Naive thymus-derived CD8-positive, alpha-beta T cell (primary cell): ENCODE measurements around the gene GUCY2C. TPM values are rescaled to one million over a fixed set of nuclear protein-coding genes. Genes with fewer than 3 reads are reported as not detected.
A peak's percentile ranks its signal among the peaks of the same experiment; 100 is the strongest.
"Not testable (repeated sequence)": the region's sequence is repeated elsewhere in the genome, so short reads cannot be mapped to it uniquely, and the experiment has no call there.

Experiments
- ATAC-seq, 2 donors: fragments of 150-1000 bp; cut with Tn5 transposase in 1 of 2; sonication (Bioruptor Pico), chemical (Tn5 transposase) in 1 of 2; 1 replicate in 1 of 2; 2 replicates in 1 of 2; pipeline ENCODE4 v1.10.0; 2021; ENCODE audit warnings: mild to moderate bottlenecking in 2 of 2, moderate library complexity in 2 of 2
- POLR2A ChIA-PET: fragments of 350-600 bp; sonication (Branson Sonifier 250); formaldehyde crosslinking; loops from one replicate; lab custom pipeline; 2021; ENCODE audit warnings: antibody characterized with exemption; lab: Charles Lee
- DNase-seq, 10 donors: peaks; one replicate each; pipeline versions ENCODE4 v3.0.0 to v3.0.0-alpha.2; 2020 to 2022
- H3K27ac Mint-ChIP-seq, 10 donors: one replicate each; pipeline ENCODE4 v1.8.0; 2020 to 2022; ENCODE audit warnings: mild to moderate bottlenecking in 10 of 10, mixed read lengths in 10 of 10, moderate library complexity in 4 of 10, inconsistent platforms in 1 of 10
- H3K27me3 Mint-ChIP-seq, 5 donors: one replicate each; pipeline ENCODE4 v1.8.0; 2021 to 2022; ENCODE audit warnings: mixed read lengths in 5 of 5
- H3K36me3 Mint-ChIP-seq, 3 donors: one replicate each; pipeline ENCODE4 v1.8.0; 2020 to 2022; ENCODE audit warnings: mixed read lengths in 3 of 3, mild to moderate bottlenecking in 2 of 3, inconsistent platforms in 1 of 3
- H3K4me1 Mint-ChIP-seq, 4 donors: one replicate each; pipeline ENCODE4 v1.8.0; 2021 to 2022; ENCODE audit warnings: mixed read lengths in 4 of 4
- H3K4me3 Mint-ChIP-seq, 10 donors: one replicate each; pipeline ENCODE4 v1.8.0; 2020 to 2022; ENCODE audit warnings: mild to moderate bottlenecking in 10 of 10, mixed read lengths in 10 of 10, moderate library complexity in 6 of 10, inconsistent platforms in 1 of 10
- H3K9me3 Mint-ChIP-seq, 9 donors: one replicate each; pipeline ENCODE4 v1.8.0; 2020 to 2022; ENCODE audit warnings: mixed read lengths in 9 of 9, mild to moderate bottlenecking in 3 of 9, inconsistent platforms in 1 of 9, moderate library complexity in 1 of 9
- polyA plus RNA-seq, 3 donors: library from polyadenylated mRNA; unstranded; fragments of 300-500 nt; fragmentation: Illumina TruSeq; gene quantifications; one replicate each; pipeline ENCODE4 v1.2.3, GENCODE V29; 2021
- total RNA-seq, 8 experiments: library from RNA in 2 of 8; stranded (reverse) in 2 of 8; gene quantifications; one replicate each; pipeline ENCODE4 v1.2.3 and lab custom pipeline; 2021 to 2026

The GUCY2C gene
- total RNA-seq (not detected), polyA plus RNA-seq (not detected), total RNA-seq (lab: John Stamatoyannopoulos, UW) (0 reads per million in 6 experiments)

DNA sequence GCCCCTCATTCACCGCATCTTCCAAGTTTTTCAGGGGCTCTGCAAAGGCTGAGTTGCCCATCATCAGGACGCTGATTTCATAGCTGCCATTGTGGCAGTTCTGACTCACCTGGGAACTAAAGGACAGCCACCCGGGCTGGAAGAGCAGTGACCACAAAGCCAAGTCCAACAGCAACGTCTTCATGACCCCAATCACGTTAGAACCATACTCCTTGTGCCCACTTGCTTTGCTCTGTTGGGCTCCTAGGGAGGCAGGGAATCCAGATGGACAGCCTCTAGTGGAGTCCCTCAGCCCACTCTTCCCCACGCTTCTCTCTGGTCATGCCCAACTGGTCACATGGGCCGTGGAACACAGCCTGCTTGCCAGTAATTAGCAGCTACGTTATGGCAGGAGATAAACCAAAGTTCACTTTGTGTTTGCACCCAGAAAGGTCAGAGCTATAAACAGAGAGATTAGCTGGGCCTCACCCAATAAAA is at the start of gene GUCY2C:
Gene GUCY2C, minus strand, starts transcription at position 335 of the 477 bp plus-strand sequence. Its CDS starts 151 bp downstream, at position 184.
- POLR2A ChIA-PET: no interaction called here
- no peak within 1 kb of the TSS for H3K4me3 Mint-ChIP-seq

DNA sequence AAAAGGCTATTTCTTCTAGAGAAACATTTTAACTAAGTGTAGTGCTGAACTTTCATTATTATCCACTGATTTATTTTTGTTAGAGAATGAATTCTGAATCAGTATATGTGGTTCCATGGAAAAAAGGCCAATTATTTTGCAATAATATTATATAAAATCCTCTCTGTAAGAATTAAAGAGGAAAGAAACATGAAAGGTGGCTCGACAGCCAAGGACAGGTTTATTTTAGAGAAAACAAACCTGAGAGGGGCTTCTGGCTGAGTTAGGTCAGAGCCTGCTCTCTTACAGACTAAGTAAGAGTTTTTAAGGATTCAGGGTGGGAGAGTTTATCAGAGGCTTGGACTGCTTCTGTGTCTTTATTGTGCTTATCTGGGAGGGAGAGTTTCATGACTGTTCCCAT is 46.7 kb upstream of the GUCY2C start:
- peaks cover 35 to 45% (median 41%) of the 10 kb centered on the region in 3 donors for H3K36me3 Mint-ChIP-seq
- peaks cover 0 to 32% (median 13%) of the 10 kb centered on the region in 9 donors for H3K9me3 Mint-ChIP-seq
- no peak overlapping the region for H3K4me3 Mint-ChIP-seq
- POLR2A ChIA-PET: no interaction called here
- ATAC-seq (no peak), DNase-seq (no peak)
- H3K27ac Mint-ChIP-seq: peak overlapping the region in 1 of 10 donors; percentile 23
- no peaks in the 10 kb centered on the region for H3K27me3 Mint-ChIP-seq
- H3K4me1 Mint-ChIP-seq: peaks cover 6 to 11% (median 7%) of the 10 kb centered on the region in 4 donors

More for the DNA sequence above, at the start of gene GUCY2C:
- no peaks in the 10 kb centered on the region for H3K9me3 Mint-ChIP-seq
- peaks cover 2 to 9% (median 4%) of the 10 kb centered on the region in 5 donors for H3K27me3 Mint-ChIP-seq
- DNase-seq (no peak), ATAC-seq (no peak)
- H3K27ac Mint-ChIP-seq: no peak within 1 kb of the TSS
- H3K4me1 Mint-ChIP-seq: no peaks in the 10 kb centered on the region
- H3K36me3 Mint-ChIP-seq: no peaks in the 10 kb centered on the region

GRCh38 chr12:14741942-14742341 is 45.5 kb upstream of the GUCY2C start:
- Mint-ChIP-seq H3K36me3 (peaks cover 25 to 37% (median 36%) of the 10 kb centered on the region in 3 donors), H3K27me3 (no peaks in the 10 kb centered on the region), H3K27ac (peak overlapping the region in 1 of 10 donors; percentile 29), H3K4me1 (peaks cover 0 to 7% (median 5%) of the 10 kb centered on the region in 4 donors), H3K9me3 (peaks cover 0 to 27% (median 11%) of the 10 kb centered on the region in 9 donors), H3K4me3 (no peak overlapping the region)
- ATAC-seq (no peak), DNase-seq (no peak)
- POLR2A ChIA-PET: no interaction called here

GRCh38 chr12:14741153-14741552 is 44.8 kb upstream of the GUCY2C start:
- Mint-ChIP-seq H3K27me3 (no peaks in the 10 kb centered on the region), H3K4me3 (no peak overlapping the region), H3K9me3 (peaks cover 0 to 20% (median 10%) of the 10 kb centered on the region in 9 donors), H3K36me3 (peaks cover 19 to 32% (median 31%) of the 10 kb centered on the region in 3 donors), H3K27ac (peak overlapping the region in 1 of 10 donors; percentile 33), H3K4me1 (peaks cover 0 to 7% (median 5%) of the 10 kb centered on the region in 4 donors)
- ATAC-seq (no peak), DNase-seq (no peak)
- POLR2A ChIA-PET: interaction anchor here (0.7 kb wide), 1 partner anchor 376 kb away, joined by 3 read pairs; the partner anchor contains the start of gene ATF7IP

- H3K9me3 Mint-ChIP-seq, H3K4me1 Mint-ChIP-seq, POLR2A ChIA-PET, H3K4me3 Mint-ChIP-seq, DNase-seq, ATAC-seq, H3K27me3 Mint-ChIP-seq: not testable (repeated sequence)
- H3K27ac Mint-ChIP-seq: peak overlapping the region in 1 of 10 donors; percentile 36
- H3K36me3 Mint-ChIP-seq: peaks cover 0 to 11% (median 5%) of the 10 kb centered on the region in 3 donors
Measured at GRCh38 chr12:14736441-14736840, 40.0 kb upstream of the GUCY2C start.

DNA sequence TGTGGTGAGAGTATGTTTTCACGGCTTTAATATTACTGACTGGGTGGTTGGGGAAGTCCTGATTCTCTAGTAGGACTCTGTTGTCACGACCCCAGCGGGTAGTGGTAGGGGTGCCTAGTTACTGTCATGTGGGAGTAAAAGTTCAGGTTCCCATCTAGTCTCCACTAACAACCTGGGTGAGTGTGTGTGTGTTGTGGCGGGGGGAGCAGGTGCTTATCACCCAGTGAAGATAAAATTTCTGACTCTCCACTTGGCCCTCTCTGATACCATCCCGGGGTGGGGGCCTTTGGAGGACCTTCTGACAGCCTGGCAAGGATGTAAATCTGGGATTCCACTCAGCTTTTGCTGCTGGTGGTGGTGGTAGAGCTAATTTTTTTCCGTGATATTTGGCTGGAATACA is 35.4 kb upstream of the GUCY2C start:
- Mint-ChIP-seq H3K9me3 (peaks cover 2 to 19% (median 13%) of the 10 kb centered on the region in 9 donors), H3K27ac (peak overlapping the region in 1 of 10 donors; percentile 2), H3K4me3 (no peak overlapping the region), H3K27me3 (peaks cover 4 to 33% (median 11%) of the 10 kb centered on the region in 5 donors), H3K36me3 (peaks cover 2 to 15% (median 14%) of the 10 kb centered on the region in 3 donors), H3K4me1 (no peaks in the 10 kb centered on the region)
- POLR2A ChIA-PET: no interaction called here
- ATAC-seq (no peak), DNase-seq (no peak)

DNA sequence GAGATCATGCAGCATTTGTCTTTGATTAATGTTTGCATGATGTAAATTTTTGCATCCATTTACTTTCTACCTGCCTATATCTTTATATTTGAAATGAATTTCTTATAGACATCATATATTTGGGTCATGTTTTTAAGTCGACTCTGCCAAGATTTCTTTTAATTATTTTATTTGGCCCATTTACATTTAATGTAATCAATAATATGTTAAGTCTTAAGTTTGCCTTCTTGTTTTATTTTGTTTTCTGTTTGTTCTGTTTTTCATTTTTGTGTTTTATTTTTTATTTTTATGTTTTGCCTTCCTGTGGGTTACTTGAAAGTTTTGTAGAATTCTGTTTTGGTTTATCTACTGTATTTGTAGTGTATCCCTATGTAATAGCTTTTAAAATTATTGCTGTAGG is 33.2 kb upstream of the GUCY2C start:
- peaks cover 4 to 33% (median 11%) of the 10 kb centered on the region in 5 donors for H3K27me3 Mint-ChIP-seq
- H3K4me1 Mint-ChIP-seq: no peaks in the 10 kb centered on the region
- peaks cover 4 to 24% (median 15%) of the 10 kb centered on the region in 9 donors for H3K9me3 Mint-ChIP-seq
- peaks cover 2 to 19% (median 13%) of the 10 kb centered on the region in 3 donors for H3K36me3 Mint-ChIP-seq
- no peak overlapping the region for H3K4me3 Mint-ChIP-seq
- ATAC-seq (no peak), DNase-seq (no peak)
- H3K27ac Mint-ChIP-seq: no peak overlapping the region
- POLR2A ChIA-PET: no interaction called here

DNA sequence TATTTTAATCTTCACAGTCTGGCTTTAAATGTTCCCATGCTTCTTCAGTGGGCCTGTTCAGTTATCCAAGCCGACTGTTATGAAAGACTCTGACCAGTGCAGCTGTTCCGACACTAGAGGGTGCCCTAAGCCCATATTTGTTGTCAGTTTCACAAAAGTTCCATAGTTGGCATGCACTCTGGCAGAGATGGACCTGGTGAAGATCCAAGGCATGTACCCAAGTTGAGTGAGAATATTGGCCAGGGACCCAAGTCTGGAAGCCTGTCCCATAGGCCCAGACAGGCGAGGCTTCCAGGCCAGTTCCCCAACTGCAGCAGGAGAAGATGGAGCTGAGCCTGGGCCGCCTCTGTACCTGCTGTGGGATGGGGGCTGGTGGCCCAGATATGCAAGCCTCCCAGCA is 27.4 kb upstream of the GUCY2C start:
- Mint-ChIP-seq H3K4me1 (peaks cover 0 to 4% (median 2%) of the 10 kb centered on the region in 4 donors), H3K9me3 (peaks cover 0 to 9% (median 3%) of the 10 kb centered on the region in 9 donors), H3K27ac (peak overlapping the region in 1 of 10 donors; percentile 79), H3K4me3 (no peak overlapping the region), H3K36me3 (peaks cover 0 to 4% (median 0%) of the 10 kb centered on the region in 3 donors), H3K27me3 (peaks cover 3 to 28% (median 4%) of the 10 kb centered on the region in 5 donors)
- ATAC-seq: peak; percentile 76 to 86
- peak; percentile 17 to 81 (median 62) for DNase-seq
- POLR2A ChIA-PET: interaction anchor here (0.6 kb wide), 1 partner anchor 35 kb away, joined by 6 read pairs; no protein-coding TSS in a partner anchor

GRCh38 chr12:14716848-14717444 is 20.5 kb upstream of the GUCY2C start:
- peak in 9 of 10 donors; percentile 11 to 66 (median 45) for DNase-seq
- peak; percentile 70 to 76 for ATAC-seq
- Mint-ChIP-seq H3K9me3 (no peaks in the 10 kb centered on the region), H3K27me3 (peaks cover 0 to 3% (median 2%) of the 10 kb centered on the region in 5 donors), H3K36me3 (no peaks in the 10 kb centered on the region), H3K4me1 (peaks cover 0 to 11% (median 1%) of the 10 kb centered on the region in 4 donors), H3K4me3 (no peak overlapping the region), H3K27ac (no peak overlapping the region)
- POLR2A ChIA-PET: interaction anchor here (1.6 kb wide), 1 partner anchor 479 kb away, joined by 5 read pairs; no protein-coding TSS in a partner anchor

GRCh38 chr12:14714437-14714836 is 18.0 kb upstream of the GUCY2C start:
- POLR2A ChIA-PET: no interaction called here
- ATAC-seq (no peak), DNase-seq (no peak)
- Mint-ChIP-seq H3K4me1 (peaks cover 0 to 11% (median 1%) of the 10 kb centered on the region in 4 donors), H3K36me3 (peaks cover 0 to 2% (median 0%) of the 10 kb centered on the region in 3 donors), H3K4me3 (no peak overlapping the region), H3K27ac (peak overlapping the region in 1 of 10 donors; percentile 51), H3K9me3 (no peaks in the 10 kb centered on the region), H3K27me3 (peaks cover 0 to 17% (median 6%) of the 10 kb centered on the region in 5 donors)

DNA sequence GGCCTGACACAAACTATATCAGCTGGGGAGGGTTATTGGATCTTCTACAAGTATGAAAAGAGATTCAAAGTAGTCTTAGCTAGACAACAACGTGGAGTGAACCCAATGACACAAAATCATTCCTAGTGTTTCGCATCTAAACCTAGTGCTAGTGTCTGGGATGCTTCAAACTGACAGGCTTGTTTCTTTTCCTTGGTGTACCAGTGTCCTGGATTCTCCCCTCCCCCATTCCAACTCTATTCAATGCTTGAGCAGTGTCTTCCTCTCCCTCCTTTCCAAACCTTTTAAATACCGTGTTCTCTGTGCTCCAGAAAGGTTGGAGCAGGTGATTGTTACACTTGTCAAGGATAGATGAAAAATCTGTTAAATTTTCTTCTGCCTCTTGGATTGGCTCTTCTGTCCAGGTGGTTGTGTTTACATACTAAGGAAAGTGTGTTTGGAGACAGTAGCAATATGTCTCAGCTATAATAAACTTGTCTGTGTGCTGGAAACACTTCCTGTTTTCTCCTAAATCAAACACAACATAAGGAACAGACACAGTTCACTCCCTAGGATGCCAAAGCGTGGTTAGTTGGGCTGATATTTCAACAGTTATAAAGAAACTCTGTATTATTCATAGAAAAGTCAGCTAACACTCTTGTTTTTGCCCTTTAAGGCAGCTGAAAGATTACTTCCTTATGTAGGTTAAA is 14.4 kb upstream of the GUCY2C start:
- no peak for ATAC-seq
- DNase-seq: no peak
- Mint-ChIP-seq H3K4me3 (no peak overlapping the region), H3K27me3 (peaks cover 3 to 48% (median 20%) of the 10 kb centered on the region in 5 donors), H3K36me3 (peaks cover 0 to 2% (median 0%) of the 10 kb centered on the region in 3 donors), H3K27ac (no peak overlapping the region), H3K4me1 (peaks cover 0 to 1% (median 0%) of the 10 kb centered on the region in 4 donors), H3K9me3 (no peaks in the 10 kb centered on the region)
- POLR2A ChIA-PET: no interaction called here

- H3K4me1 Mint-ChIP-seq: no peaks in the 10 kb centered on the region
- ATAC-seq (no peak), DNase-seq (no peak)
- POLR2A ChIA-PET: no interaction called here
- H3K36me3 Mint-ChIP-seq: no peaks in the 10 kb centered on the region
- H3K27me3 Mint-ChIP-seq: peaks cover 2 to 16% (median 5%) of the 10 kb centered on the region in 5 donors
- H3K9me3 Mint-ChIP-seq: no peaks in the 10 kb centered on the region
- no peak overlapping the region for H3K4me3 Mint-ChIP-seq
- no peak overlapping the region for H3K27ac Mint-ChIP-seq
Measured at GRCh38 chr12:14701809-14702568, 5.6 kb upstream of the GUCY2C start.
